Esophagus squamous epithelium (tissue), 4 donors: ENCODE data around the gene ST6GALNAC1.

Source experiments
- POLR2A ChIP-seq, 4 donors: fragments of 450-650 bp; IDR thresholded peaks; one replicate each; pipeline ENCODE4 v1.6.1; 2017; ENCODE audit warnings: antibody characterized with exemption in 4 of 4, mild to moderate bottlenecking in 4 of 4, moderate library complexity in 3 of 4
- TF ChIP-seq, protein P1 (sequence below), 6 experiments: fragments of 450-650 bp in 4 of 6; fragments of 200-600 bp in 2 of 6; sonication (generic) in 2 of 6; IDR thresholded peaks; one replicate each; pipeline ENCODE4 v1.5.1; 2016 to 2019; ENCODE audit warnings: antibody characterized with exemption in 6 of 6, mild to moderate bottlenecking in 4 of 6, moderate library complexity in 4 of 6

DNA sequence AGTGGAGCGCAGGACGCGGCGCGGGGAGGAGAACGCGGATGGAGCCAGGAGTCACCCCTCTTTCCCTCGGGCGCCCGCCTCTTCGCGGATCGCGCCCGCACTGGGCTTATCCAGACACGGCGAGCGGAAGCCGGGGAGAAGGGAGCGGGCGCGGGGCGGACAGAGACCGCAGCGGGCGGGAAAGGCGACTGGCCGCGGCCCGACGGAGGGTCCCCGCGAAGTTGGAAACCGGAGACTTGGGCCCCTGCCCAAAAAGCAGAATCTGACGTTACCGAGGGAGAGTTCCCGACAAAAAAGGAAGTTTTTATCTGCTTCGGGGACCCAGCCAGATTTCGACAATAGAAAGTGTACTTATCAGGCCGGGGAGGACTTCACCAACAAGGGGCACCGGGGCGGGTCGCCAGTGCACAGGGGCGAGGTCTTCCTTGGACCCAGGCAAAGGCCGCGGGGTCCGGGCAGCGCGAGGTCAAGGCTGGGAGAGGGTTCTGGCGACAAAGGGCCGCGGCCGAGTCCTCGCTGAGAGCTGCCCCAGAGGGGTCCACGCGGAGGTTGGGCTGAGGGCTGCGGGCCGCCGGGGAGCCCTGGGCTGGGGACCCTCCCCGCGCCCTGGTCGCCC, 58.4 kb downstream of the ST6GALNAC1 start:
- TF ChIP-seq, protein P1, sequence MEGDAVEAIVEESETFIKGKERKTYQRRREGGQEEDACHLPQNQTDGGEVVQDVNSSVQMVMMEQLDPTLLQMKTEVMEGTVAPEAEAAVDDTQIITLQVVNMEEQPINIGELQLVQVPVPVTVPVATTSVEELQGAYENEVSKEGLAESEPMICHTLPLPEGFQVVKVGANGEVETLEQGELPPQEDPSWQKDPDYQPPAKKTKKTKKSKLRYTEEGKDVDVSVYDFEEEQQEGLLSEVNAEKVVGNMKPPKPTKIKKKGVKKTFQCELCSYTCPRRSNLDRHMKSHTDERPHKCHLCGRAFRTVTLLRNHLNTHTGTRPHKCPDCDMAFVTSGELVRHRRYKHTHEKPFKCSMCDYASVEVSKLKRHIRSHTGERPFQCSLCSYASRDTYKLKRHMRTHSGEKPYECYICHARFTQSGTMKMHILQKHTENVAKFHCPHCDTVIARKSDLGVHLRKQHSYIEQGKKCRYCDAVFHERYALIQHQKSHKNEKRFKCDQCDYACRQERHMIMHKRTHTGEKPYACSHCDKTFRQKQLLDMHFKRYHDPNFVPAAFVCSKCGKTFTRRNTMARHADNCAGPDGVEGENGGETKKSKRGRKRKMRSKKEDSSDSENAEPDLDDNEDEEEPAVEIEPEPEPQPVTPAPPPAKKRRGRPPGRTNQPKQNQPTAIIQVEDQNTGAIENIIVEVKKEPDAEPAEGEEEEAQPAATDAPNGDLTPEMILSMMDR (IDR thresholded peaks at IDR 0.05): no peak
- peak in 1 of 4 donors; percentile 20 for TF ChIP-seq POLR2A (IDR thresholded peaks at IDR 0.05)
